ENCODE measurements around the gene ARPC1A.

GRCh38 chr7:99371376-99371920 lies 45.8 kb downstream of the ARPC1A start:
- TF ChIP-seq CTCF (IDR thresholded peaks at IDR 0.05; ENCODE audit: poor library complexity, severe bottlenecking) (no peak), MXI1 (conservative IDR thresholded peaks at IDR 0.05; ENCODE audit: poor library complexity, severe bottlenecking) (no peak), POLR2AphosphoS5 (IDR thresholded peaks at IDR 0.05) (no peak), EZH2 (IDR thresholded peaks at IDR 0.05; ENCODE audit: borderline replicate concordance, insufficient read depth, low read length, poor library complexity, severe bottlenecking) (no peak), TAF1 (IDR thresholded peaks at IDR 0.05; ENCODE audit: low read depth) (no peak), RAD21 (conservative IDR thresholded peaks at IDR 0.05) (no peak), EP300 (conservative IDR thresholded peaks at IDR 0.05; ENCODE audit: poor library complexity, severe bottlenecking) (no peak), SMC3 (conservative IDR thresholded peaks at IDR 0.05; ENCODE audit: poor library complexity) (no peak)

Data from neural cell (in vitro differentiated cells).